ENCODE data around the gene SPTLC1.
"Not testable (repeated sequence)": the region's sequence is repeated elsewhere in the genome, so short reads cannot be mapped to it uniquely, and the experiment has no call there.

SPTLC1 gene

DNA sequence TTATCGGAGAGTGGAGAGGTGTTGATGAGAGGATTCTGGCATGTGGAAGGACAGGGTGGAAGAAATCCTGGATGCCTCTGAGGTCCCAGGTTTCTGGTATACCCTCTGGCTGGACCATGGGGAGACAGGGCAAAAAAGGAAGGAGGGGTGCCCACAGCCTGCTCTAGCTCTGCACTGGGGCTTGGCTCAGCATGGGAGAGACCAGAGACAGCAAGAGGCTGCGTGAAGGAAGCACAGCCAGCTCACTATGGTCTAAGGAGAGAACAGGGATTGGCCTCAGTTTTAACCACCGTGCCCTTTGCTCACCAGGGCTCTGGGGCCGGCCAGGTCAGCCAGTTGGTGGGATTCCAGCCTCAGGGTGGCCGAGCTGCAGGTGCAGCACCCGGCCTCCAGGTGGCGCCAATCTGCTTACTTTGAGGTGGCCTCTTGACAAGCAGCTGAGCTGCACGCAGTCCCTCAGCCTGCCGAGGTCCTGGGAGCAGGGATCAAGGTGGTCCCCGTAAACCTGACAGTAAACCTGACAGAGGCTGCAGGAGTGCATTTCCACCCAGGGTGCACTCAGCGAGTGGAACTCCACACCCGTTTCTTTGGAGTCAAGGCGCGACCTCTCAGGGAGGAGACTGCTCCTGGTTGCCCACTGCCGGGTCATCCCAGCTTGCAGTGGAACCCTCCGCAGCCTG, 25.0 kb upstream of the SPTLC1 start:
- peak; percentile 32 for DNase-seq

DNA sequence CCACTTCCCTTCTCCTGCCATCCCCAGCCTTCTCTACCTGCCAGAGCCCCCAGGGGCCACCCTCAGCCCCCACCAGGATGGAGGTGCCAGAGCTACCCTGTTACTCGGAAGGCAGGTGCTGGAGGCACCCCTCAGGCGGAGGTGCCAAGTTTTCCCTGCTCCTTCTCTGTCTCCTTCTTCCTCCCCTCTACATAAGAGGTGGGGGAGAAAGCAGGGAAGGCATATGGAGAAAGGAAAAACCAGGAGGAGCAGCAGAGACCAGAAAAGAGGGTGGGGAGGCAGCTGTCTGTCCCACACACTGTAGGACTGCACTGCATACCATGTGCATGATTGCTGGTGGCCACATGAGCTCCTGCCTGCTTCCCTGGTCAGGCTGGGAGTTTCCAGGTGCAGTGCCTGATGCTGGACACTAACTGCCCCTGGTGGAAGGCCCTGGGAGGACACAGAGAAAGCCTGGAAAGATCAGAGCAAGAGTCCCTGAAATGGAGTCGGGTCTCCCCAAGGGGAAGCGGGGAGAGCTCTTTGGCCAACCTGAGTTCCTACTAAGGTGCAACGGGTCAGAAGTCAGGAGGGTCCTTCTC, 23.8 kb upstream of the SPTLC1 start:
- not testable (repeated sequence) for DNase-seq

DNA sequence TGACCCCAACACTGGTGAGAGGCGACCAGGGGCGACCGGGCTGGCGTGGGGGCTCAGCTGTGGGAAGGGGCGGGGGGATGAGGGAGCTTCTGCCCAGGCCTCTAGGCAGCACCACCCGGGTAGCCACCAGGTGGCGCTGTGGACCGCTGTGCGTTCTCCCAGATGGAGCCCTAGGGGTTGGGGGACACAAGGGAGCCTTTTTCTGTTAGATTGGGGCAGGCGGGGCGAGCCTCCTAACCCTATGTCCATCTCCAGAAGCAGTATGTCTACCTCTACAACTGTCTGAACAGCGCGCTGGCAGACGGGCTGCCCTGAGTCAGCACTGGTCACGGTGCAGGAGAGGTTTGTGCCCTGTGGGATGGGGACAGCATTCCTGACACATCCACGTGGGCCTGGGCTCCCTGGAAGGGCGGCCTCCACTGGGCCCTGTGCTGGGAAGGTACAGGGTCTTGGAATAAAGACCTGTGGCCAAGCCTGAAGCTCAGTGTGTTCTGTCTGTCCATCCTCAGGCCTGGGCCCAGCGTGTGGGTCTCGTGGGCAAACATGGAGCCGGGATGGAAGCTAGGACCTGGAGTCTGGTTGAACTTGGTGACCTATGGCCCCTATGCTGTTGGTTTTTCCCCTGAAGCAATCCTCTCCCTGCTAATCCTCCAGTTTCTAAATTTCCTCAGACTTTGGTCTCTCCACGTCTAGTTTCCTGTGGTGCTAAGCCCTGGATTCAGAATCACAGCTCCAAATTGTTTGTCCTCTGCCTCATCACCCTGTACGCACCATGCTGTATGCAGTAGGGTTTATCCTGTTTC, 23.1 kb upstream of the SPTLC1 start:
- DNase-seq: peak; percentile 11

DNA sequence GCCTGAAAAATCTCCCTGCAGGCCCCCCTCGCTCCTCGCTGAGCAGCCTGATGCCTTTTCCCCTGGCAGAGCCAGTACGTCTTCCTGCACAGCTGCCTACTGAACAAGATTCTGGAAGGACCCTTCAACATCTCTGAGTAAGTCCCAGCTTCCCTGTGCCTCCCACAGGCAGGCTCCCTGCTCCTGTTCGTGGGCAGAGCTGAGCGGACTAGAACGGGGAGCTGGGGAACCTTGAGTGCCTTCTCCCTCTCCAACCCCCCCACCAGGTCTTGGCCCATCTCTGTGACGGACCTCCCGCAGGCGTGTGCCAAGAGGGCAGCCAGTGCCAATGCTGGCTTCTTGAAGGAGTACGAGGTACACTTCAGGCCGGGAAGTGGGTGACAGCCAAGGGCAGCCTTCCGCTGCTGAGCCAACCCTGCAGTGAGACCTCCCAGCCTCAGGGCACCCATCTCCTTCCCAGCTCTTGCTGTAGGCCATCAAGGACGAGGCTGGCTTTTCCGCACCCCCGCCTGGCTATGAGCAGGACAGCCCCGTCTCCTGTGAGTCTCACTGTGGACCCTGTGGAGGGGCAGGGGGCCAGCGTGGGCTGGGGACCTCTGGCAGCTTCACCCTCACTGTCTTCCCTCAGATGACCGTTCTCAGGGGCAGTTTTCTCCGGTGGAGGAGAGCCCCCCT, 21.1 kb upstream of the SPTLC1 start:
- DNase-seq: no peak

DNA sequence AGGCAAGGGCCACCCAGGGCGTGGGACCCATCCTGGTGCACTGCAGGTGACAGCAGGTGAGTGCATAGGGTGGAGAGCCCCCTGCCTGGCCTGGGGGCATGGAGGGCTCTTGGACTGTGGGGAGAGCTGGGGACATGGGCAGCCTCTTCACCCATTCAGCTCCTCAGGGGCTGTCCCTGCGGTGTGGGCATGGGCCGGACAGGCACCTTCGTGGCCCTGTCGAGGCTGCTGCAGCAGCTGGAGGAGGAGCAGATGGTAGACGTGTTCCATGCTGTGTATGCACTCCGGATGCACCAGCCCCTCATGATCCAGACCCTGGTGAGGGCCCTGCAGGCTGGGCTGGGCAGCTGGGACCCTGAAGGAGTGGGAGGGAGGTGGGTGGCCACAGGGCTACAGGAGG, 20.4 kb upstream of the SPTLC1 start:
- no peak for DNase-seq

DNA sequence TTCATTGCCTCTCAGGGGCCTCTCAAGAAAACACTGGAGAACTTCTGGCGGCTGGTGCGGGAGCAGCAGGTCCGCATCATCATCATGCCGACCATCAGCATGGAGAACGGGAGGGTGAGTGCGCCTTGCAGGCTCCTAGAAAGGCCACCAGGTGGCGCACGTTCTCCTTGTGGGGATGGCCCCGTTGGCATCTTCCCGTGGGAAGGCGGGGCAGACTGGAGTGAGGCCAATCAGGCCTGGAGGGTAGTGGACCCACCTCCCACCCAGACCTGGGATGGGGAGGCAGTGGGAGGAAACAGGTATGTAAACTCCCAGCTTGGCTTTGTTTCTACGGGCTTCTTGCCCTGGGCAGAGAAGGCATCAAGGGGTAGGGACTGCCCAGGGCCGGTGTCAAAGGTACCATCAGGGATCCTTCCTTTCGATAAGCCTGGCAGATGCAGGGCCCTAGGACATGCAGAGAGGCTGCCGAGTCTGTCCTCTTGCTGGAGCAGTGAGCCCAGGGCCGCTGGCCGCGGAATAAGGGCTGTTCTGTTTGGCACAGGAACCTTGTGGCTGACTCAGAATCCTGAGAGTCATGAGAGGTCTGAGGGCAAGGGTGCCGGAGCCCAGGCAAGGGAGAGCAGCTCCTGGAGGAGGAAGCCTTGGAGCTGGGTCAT, 18.9 kb upstream of the SPTLC1 start:
- DNase-seq: peak; percentile 72

DNA sequence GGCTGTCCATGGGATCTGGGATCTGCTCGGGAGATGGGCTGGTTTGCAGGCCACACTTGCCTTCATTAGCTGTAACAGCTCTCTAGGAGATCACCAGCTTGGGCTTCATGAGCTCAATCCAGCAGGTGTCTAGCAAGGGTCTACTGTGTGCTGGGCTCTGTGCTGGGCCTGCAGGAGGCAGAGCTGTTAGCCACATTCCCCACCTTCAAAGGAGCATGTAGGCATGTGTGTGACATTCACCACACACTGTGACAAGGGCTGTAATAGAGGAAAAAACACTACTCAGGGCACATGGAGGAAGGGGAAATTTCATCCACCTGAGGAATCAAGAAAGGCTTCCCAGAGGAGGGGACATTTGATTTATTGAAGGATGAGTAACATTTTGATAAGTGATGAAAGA, 17.7 kb upstream of the SPTLC1 start:
- not testable (repeated sequence) for DNase-seq

DNA sequence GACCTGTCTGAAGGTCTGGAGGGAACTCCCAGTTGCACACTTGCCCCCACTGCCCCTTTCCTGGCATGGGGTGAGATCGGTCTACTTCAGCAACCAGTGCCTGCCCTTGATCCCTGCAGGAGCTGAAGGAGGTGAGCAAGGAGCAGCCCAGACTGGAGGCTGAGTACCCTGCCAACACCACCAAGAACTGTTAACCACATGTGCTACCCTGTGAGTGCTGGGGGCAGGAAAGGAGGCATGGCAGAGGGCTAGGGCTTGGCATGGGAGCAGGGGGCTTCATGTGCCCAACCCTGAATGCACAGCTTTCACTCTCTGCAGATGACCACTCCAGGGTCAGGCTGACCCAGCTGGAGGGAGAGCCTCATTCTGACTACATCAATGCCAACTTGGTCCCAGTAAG, 17.3 kb upstream of the SPTLC1 start:
- DNase-seq: no peak

DNA sequence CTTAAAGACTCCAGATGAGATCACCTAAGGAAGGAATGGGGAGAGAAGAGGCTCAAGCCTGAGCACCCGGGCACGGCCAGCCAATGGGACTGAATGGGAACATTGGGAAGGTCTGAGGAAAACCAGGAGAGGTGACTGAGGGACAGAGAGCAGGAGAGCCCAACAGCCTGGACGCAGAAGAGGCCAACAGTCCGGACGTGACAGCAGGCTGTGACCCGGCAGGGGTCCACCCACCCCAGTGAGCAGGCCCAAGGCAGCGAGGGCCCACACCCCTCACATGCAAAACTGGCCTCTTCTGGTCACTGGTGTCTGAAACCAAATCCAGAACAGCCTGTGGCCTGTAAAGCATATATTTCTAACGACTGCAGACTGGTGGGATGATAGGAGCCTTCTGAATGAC, 7.6 kb upstream of the SPTLC1 start:
- no peak for DNase-seq

DNA sequence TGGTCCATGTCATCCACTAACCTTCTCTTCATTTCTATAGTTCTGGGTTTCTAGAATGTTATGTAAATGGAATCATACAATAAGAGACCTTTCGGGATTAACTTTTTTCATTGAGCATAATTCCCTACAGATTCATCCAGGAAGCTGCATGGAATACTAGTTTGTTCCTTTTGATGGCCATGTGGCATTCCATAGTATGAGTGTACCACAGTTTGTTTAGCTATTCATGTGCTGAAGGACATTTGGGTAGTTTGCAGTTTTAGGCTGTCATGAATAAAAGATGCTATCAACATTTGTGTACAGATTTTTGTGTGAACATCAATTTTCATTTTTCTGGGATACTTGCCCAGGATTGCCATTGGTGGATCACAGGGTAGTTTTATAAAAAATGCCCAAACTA, 6.8 kb upstream of the SPTLC1 start:
- DNase-seq: no peak

DNA sequence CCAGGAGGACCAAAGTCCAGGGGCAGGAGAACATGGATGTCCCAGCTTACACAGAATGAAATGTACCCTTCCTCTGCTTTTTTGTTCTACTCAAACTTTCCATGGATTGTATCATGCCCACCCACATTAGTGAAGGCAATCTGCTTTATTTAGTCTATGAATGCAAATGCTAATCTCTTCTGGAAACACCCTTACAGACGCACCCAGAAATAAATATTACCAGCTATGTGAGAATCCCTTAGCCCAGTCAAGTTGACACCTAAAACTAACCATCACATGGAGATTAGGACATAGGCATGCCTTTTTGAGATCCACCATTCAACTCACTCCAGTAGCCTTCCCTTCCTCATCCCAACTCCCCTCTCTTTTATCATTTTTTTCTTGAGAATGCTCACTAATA, 6.1 kb upstream of the SPTLC1 start:
- DNase-seq: no peak

DNA sequence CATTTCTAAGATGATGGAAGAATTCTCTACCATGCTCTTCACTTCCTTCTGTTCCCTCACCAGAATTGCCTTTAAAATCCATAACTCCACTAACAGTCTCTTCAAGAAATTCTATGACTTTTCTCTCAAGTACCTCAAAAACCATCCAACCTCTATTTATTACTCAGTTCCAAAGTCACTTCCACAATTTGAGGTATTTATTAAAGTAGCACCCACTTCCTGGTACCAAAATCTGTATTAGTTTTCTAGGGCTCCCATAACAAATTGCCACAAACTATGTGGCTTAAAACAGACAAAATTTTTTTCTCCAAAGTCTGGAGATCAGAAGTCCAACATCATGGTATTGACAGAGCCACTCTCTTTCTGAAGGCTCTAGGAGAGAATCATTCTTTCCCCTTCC, 4.9 kb upstream of the SPTLC1 start:
- no peak for DNase-seq

DNA sequence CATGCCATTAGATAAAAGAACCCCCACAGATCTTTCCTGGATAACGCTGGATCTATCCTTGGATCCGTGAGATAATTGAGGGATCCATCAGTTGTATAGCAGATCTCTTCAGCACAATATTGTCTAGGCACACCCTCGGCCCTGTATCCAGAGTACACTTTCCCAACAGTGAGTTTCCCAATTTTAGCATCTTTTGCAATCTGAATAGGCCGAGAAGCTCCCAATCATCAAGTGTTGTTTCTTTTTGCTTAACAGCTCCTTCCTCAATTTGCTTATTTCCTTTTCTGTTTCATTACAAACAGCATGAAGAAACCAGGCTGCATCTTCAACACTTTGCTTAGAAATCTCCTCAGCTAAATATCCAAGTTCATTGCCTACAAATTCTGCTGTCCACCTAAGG, 4.4 kb upstream of the SPTLC1 start:
- DNase-seq: no peak

DNA sequence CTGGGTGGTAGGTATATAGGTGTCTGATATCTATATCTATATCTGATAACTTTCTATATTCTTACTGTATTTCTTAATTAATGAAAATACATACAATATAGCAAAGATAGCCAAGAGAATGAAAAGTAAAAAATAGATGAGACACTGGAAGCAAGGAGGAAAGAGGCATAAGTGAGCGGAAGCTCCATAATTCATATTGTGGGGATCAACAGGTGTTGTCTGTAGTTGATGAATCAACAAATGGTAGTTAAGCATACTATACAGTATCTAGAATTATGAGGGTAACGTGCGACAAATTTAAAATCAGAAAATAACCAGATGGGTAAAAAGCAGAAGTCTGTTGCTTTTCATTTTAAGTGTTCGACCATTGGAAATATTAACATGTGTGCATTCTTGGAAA, 7.1 kb downstream of the SPTLC1 start:
- no peak for DNase-seq

DNA sequence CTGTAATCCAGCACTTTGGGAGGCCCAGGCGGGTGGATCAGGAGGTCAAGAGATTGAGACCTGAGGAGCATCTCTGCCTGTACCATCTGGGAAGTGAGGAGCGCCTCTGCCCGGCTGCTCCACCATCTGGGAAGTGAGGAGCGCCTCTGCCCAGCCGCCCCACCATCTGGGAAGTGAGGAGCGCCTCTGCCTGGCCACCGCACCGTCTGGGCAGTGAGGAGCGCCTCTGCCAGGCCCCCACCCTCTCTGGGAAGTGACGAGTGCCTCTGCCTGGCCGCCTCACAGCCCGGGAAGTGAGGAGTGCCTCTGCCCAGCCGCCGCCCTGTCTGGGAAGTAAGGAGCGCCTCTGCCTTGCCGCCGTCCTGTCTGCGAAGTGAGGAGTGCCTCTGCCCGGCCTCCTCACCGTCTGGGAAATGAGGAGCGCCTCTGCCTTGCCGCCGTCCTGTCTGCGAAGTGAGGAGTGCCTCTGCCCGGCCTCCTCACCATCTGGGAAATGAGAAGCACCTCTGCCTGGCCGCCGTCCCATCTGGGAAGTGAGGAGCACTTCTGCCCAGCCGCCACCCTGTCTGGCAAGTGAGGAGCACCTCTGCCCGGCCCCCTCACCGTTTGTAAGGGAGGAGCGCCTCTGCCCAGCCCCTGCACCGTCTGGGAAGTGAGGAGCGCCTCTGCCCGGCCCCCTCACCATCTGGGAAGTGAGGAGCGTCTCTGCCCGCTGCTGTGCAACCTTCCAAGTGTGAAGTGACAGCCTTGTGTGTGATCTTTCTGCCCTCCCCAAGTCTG, 9.6 kb downstream of the SPTLC1 start:
- DNase-seq: not testable (repeated sequence)

DNA sequence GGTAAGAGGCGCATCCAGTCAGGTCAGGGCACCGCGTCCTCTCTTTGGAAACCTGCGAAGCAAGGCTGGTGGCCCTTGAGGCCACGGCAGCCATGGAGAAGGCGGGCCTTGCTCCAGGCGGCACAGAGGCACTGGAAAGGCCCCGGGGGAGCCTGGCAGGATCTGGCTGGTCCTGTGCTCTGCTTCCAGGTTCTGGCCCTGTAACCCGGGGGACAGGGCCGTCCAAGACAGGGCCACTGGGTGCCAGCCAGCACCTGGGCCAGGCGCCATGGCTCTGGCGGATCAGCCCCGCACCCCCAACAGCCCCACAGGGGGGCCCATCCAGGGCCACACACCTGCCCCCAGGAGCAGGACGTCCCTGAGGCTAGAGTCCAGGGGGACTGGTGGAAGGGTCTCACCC, 11.6 kb downstream of the SPTLC1 start:
- not testable (repeated sequence) for DNase-seq

DNA sequence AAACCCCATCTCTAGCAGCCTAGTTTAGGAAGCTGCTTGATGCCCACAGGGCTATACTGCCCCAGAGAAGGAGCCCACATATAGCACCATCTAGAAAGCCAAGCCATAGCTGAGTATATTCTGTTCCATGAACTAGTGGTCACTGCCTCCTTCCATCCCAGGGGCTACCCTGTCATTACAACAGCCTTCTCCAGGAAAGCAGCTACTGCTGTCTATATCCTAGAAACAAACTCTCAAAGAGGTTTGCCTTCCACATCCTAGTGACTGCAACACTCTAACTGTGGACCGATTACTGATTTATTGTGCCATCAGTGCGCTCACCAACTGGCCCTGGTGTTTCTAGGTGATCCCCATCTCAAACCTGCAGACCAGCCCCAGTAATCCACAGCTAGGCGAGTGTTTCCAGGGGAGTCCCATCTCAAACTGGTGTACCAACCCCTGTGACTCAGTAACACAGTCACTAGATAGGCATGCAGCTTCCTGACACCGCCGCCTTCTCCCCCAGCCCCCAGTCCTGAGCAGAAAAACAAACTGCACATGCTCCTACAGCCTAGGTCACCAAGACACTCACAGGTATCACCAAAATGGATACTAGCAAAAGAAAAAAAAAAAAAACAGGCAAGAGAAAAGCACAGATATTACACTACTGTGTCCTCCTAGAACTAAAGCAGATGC, 14.8 kb downstream of the SPTLC1 start:
- no peak for DNase-seq

DNA sequence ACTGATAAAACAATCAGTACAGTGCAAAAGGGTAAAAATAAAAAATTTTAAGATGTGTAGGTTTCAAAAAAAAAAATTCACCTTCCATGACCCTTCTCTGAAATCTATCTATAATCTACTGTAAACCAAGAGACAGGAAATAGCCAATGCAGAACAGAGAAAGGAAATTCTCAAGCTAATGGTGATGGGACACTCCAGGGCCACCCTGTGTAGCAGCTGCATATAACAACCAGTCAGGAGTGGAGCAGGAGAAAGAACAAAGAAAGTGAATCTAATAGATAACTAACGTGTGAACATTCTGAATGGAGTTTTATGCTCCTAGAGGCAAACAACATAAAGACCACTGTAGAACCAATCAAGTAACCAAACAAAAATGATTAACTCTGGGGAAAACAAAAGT, 16.6 kb downstream of the SPTLC1 start:
- no peak for DNase-seq

DNA sequence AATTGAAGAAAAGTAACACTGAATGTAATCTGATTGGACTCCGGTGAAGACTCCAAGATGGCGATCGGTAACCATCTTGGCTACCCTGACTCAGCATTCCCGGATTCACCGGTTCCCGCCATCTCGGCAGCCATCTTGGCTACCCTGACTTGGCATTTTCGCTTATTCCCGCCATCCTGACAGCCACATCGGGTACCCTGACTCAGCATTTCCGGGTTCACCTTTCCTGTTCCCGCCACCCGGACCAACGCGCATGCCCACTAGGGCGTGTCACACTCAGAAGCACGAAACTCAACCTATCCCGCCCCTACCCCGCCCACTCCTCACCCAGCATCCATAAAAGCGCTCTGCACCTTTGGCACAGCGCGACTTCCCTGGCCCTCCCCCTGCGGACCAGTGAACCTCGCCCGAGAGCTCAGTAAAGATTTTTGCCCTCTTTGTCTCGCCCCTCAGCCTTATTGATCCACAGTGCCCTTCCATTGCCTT, 17.2 kb downstream of the SPTLC1 start:
- DNase-seq: no peak

DNA sequence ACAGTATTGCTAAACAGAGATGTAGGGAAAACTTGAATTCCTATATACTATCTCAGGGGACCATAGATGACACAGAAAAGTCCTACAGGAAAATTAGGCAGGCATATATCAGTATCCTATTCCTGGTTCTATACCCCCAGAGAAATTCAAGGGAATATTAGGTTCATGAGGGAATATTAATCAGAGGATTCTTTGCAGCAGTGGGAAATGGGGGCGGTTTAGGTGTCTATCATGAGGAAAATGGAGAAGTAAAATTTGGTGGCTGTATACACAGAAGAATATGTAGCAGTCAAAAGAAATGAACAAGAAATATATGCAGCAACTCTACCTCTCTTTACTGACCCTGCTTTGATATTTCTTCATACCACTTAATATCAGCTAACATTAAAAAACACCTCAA, 20.0 kb downstream of the SPTLC1 start:
- DNase-seq: no peak

DNA sequence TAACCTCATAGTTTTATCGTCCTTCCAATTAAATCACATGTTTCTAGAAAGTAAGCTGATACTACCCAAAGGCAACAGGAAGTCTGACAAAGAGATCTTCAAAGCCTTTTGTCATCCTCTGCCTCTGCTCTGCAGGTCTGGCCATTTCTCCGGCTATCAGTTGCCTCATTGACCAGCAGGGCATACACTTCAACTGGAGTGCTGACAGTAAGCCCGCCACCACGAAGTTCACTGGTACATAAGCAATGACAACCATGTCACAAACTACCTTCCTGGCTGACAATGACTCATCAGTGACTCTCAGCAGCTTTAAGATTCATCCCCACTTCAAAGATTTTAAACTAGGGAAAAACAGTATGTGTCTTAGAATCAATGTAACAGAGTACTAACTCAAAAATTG, 20.6 kb downstream of the SPTLC1 start:
- no peak for DNase-seq

DNA sequence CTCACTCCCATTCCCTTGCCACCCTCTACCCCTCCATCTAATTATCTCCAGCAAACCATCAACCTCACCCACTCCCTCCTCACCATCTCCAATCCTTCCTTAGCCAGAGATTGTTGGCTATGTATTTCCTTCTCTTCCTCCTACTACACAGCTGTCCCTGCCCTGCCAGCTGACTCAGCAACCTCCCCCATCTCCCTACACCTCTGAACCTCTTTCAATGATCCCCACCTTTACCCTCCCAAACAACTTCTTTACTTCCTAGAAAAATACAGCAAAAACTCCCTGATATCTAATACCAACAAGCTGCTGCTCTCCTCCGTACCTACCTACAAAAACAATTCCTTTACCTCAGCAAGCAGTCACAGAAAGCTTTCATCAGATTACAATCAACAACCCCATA, 37.3 kb downstream of the SPTLC1 start:
- no peak for DNase-seq

Data from NCI-H1694 treated with DMSO at 0.1 percent for 48 hours (cell line).